GM18499 (cell line): ENCODE data around the gene CCDC92.

ENCODE experiments used
- ATAC-seq: cut with Tn5 transposase; IDR thresholded peaks from one replicate; pipeline ENCODE4 v1.9.1; 2021; ENCODE audit warnings: moderate number of reproducible peaks; ENCODE audit not compliant: insufficient read depth, unreplicated experiment

The CCDC92 gene

GRCh38 chr12:123939716-123940626 lies 32.7 kb downstream of the CCDC92 start:
- ATAC-seq = no peak

DNA sequence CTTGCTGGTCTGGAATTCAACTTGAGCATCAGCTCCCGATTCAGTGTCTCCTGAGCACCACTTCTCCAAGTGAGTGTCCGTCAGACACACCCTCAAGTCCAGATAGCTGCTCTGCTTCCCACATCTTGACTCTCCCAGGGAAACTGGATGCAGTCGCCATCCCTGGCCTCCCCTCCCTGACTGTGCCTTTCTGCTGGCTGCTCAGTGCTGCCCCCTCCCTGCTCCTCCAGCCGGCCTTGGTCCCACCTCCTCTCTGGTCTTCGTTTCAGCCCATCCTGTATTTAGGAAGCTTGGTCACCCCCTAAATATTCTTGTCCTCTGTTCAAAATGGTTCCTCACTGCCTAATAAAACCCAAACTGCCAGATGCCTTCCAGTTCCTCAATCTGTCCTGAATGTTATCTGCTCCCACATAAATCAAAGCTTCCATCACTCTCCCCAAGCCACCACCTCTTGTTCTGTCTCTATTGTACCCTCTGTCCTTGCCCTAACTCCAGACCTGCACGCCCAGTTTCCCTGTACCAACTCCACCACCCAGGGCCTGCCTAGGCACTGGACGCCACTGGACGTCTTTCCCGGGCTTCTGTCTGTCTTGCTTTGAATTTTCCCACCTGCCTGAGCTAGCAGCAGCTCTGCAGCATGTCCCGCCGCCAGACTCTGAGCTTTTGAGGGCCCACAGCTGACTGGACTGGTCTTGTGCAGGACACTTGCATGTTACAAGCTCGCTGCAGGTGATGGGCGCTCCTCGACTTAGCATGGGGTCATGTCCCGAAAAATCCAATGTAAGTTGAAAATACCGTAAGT lies 33.8 kb downstream of the CCDC92 start:
- no peak for ATAC-seq

- ATAC-seq = no peak
Observed at GRCh38 chr12:123937707-123938591, 34.7 kb downstream of the CCDC92 start.

- no peak for ATAC-seq
Observed at GRCh38 chr12:123936956-123937706, 35.5 kb downstream of the CCDC92 start.

DNA sequence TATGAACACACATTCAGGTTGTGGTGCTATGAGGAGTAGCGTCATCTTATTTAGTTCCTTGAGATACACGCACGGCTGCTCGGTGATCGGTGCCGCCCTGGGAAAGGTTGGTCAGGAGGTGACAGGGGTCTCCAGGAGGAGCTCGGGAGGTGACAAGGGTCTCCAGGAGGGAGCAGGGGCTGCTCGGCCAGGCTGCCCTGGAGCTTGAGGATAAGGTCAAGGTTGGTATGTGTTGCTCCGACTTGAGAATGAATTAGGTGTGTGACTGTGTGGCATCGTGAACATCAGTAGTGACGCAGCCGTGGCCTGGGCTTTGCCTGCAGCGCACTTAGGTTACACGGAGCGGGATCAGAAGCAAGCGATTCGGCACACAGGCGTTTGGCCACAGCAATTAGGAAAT lies 36.2 kb downstream of the CCDC92 start:
- ATAC-seq = no peak

DNA sequence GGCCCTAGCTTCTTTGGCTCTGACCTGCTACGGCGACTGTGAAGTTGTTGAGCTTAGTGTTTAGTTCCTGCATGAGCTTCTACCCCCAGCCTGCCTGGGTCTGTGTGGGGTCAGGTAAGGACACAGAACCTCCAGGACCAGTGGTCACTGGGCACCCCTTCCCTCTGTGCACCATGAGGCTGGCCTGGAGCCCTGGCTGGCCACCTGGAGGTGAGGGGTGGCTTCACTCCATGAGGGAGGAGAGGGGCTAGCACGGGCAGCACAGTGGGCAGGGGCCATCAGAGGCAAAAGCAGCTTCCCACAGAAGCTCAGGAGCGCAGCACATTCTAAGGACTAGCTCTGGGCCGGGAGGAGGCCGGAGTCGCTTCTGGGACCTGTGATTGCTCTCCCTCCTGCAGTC lies 36.7 kb downstream of the CCDC92 start:
- no peak for ATAC-seq

GRCh38 chr12:123934829-123935228 lies 37.8 kb downstream of the CCDC92 start:
- ATAC-seq = no peak

GRCh38 chr12:123934016-123934620 lies 38.5 kb downstream of the CCDC92 start:
- ATAC-seq = no peak

- no peak for ATAC-seq
Observed at GRCh38 chr12:123933214-123933613, 39.4 kb downstream of the CCDC92 start.

GRCh38 chr12:123931686-123932321 lies 40.8 kb downstream of the CCDC92 start:
- no peak for ATAC-seq

DNA sequence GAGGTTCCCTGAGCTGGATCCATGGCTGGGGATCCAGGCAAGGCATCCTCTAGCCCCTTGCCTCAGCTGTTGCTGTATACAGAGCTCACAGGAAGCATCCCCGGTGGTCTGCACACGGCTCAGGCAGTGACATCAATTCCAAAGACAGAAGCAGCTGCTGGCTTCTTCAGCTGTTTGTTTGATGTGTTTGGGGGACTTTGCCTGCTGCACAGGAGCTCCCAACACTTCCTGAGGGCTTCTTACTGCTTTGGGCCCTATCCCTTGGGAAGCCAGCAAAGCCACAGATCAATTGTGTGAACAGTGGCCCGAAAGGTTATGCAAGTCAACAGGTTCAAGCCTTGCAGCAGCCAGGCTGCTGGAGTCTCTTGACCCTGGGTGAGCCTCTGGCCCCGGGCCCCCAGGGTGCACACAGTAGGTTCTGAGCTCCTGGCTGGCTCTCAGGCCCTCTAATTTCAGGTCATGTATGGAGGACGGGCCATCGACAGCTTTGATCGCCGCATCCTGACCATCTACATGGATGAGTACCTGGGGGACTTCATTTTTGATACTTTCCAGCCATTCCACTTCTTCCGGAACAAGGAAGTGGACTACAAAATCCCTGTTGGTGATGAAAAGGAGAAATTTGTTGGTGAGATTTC lies 42.6 kb downstream of the CCDC92 start:
- no peak for ATAC-seq

DNA sequence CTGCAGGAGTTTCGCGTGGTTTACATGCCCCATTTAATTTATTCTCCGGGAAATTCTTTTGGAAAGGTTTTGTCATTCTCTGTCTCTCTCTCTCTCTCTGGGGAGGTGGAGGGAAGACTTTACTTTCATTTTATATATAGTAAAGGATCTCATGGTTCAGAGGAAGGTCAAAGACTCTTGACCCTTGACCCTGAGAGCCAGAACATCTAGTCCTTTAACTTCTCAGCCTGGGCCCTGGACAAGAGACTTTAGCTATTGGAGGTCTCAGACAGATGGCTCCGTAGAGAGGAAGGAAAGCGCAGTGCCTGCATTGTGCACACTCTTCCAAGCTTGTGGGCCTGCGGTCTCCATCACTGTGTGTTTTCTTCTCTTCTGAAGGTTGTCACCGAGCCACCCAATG lies 43.7 kb downstream of the CCDC92 start:
- ATAC-seq = no peak

GRCh38 chr12:123928274-123928865 lies 44.3 kb downstream of the CCDC92 start:
- ATAC-seq = no peak

DNA sequence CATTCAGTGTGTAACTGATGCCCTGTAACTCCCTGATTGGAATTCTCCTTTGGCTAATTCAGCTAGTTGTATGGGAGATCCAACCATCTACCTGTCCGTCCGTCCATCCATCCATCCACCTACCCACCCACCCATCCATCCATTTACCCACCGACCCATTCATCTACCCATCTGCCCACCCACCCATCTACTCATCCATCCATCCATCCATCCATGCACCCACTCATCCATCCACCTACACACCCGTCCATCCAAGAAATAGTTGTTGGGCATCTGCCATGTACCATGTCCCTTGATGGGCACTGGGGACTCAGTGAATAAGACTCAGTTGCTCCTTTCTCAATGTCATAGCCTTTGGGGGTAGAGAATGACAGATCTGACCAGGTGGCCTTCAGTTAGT lies 48.1 kb downstream of the CCDC92 start:
- ATAC-seq = no peak

GRCh38 chr12:123923927-123924326 lies 48.7 kb downstream of the CCDC92 start:
- no peak for ATAC-seq

GRCh38 chr12:123923038-123923437 lies 49.6 kb downstream of the CCDC92 start:
- no peak for ATAC-seq

GRCh38 chr12:123919980-123920360 lies 52.7 kb downstream of the CCDC92 start:
- no peak for ATAC-seq

- no peak for ATAC-seq
Observed at GRCh38 chr12:123917337-123917850, 55.2 kb downstream of the CCDC92 start.
